C4-2B (cell line): ENCODE results near the gene BRPF1.

Experiments
- H3K27ac ChIP-seq: fragments of 450-650 bp; 2 replicates; pipeline ENCODE4 v1.5.1; 2017
- CTCF ChIP-seq: fragments of 450-650 bp; conservative IDR thresholded peaks from 2 replicates; pipeline ENCODE4 v1.5.1; 2017; ENCODE audit warnings: mild to moderate bottlenecking
- ZFX ChIP-seq: fragments of 450-650 bp; IDR thresholded peaks from 2 replicates; pipeline ENCODE4 v1.6.1; 2017

BRPF1 gene

DNA sequence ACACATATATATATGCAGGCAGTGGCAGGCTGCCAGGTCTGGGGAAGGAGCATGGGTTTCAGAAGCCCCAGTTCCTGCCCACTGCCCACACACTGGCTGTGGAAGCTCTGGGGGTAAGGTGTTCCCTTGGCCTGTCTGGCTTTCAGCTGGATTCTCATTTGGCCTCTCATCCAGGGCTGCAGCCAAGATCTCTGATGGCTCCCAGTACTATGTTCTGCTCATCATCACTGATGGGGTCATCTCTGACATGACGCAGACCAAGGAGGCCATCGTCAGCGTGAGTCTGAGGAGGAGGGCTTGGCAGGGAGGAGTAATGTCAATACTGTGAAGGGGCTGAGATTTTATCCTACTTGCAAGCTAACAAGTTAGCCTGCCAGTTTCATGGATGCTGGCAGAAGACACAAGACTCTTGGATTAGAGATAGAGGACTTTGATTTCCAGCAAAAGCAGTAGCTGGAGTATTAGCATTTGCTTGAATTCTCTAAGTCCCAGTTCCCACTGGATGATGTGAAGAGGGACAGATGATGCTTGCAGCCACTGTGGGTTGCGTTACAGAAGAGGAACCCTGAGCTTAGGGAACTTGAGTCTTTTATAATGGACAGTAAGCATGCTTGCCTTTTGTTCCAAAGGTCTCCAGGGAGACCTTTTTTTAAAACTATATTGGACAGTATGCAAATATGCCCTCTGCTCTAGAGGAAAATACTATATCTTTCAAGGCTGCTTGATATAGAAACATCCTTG lies 5.6 kb upstream of the BRPF1 start:
- no peak overlapping the region for H3K27ac ChIP-seq
- TF ChIP-seq ZFX, result no peak
- TF ChIP-seq CTCF, result no peak

GRCh38 chr3:9727041-9727595 lies 4.4 kb upstream of the BRPF1 start:
- no peak overlapping the region for H3K27ac ChIP-seq
- TF ChIP-seq CTCF, result no peak; the same call in 1 of the 2 replicates
- TF ChIP-seq ZFX, result no peak

DNA sequence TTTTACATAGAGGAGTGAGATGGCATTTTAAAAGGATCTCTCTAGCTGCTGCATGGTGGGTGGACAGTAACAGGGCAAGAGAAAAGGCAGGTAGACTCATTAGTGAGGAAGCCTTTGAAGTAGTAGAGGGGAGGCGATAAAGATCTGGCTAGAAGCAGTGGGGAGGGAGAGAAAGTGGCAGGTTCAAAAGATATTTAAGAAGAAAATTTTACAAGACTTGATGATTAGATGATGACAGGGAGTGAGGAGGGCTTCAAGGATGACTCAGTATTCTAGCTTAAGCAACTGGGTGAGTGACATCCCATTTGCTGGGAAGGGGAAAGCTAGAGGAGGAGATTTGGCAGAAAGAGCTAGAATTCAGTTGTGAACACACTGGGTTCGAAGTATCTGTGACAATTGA lies 3.8 kb upstream of the BRPF1 start:
- no peak overlapping the region for H3K27ac ChIP-seq
- TF ChIP-seq CTCF (no peak), ZFX (no peak)

DNA sequence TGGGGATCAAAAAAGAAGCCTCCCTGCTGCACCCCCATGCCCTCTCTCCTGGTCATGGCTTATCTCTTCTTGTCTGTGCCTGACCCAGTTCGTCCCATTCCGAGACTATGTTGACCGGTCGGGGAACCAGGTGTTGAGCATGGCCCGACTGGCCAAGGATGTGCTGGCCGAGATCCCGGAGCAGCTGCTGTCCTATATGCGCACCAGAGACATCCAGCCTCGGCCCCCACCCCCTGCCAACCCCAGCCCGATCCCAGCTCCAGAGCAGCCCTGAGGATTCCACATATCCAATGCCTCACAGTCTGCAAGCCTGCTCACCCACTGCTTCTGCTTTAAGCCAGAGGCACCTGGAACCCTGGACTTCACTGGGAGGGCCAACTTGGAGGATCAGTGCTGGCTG lies 2.1 kb upstream of the BRPF1 start:
- H3K27ac ChIP-seq, result no peak overlapping the region
- TF ChIP-seq ZFX, result no peak
- TF ChIP-seq CTCF, result no peak

- peak overlapping the region; percentile 94 for H3K27ac ChIP-seq
Observed at GRCh38 chr3:9730657-9731205, 804 bp upstream of the BRPF1 start.

DNA sequence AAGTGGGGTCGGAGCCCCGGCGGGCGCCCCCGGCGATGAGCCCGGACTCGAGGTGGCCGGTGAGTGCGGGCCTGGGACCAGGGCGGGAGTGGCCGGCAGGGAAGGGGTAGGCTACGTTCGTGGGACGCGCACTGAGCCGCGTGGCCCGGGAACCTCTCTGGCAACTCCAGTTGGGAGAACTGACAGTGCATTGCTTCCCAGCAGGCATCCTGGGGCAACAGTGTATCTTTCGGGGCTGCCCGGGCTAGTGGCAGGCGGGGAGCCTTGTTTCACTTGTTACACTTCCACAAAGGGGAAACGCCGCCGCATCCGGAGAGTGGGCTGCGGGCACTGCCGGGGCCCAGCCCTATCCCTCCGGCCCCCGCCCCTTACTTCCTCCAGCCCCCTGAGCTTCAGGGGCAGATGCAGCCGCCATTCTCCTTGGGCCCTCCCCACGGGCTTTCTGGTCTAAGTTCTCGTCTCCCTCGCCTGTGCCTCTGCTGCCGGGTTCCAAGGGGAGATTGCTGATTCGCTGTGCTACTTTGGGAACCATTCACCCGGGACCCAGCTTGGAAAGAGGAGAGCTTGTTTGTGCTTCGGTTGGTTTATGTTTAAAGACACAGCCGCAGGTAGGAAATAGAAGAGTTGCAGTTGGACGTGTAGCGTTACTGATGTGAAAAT lies 675 bp downstream of the BRPF1 start:
- TF ChIP-seq ZFX (no peak; the same call in 1 of the 2 replicates), CTCF (no peak)
- peak overlapping the region; percentile 94 for H3K27ac ChIP-seq

More at GRCh38 chr3:9730657-9731205, 804 bp upstream of the BRPF1 start:
- TF ChIP-seq CTCF (no peak), ZFX (no peak)

DNA sequence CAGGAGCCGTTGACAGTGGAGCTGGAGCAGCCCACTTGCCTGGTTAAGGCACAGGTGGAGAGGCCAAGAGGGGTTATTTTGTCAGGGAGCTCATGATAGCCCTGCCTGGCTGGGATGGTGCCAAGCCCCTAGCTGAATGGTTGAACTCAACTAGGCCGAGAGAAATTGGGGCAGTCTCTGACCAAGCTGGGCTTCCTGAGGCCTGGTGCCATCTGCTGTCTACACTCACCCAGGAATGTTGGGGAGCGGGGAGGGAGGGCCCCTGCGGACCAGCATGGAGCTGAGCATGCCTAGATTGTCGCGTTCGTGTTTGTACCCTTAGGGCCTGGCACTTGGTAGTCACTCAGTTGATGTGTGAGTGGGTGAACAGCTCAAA lies 1.2 kb downstream of the BRPF1 start:
- peak overlapping the region; percentile 94 for H3K27ac ChIP-seq
- TF ChIP-seq CTCF (no peak), ZFX (no peak)
